H1 (cell line): Measurements from ENCODE around the gene TEK. TPM values are rescaled to one million over a fixed set of nuclear protein-coding genes. Genes with fewer than 3 reads are reported as not detected.

Experiments
- BCL11A ChIP-seq, 2 experiments: IDR thresholded peaks; one replicate each; pipeline ENCODE4 v1.6.1; 2011; ENCODE audit warnings: low read depth in 2 of 2, low read length in 2 of 2, mild to moderate bottlenecking in 2 of 2
- CHD7 ChIP-seq: fragments of 300-600 bp; sonication (generic); IDR thresholded peaks from 2 replicates; pipeline ENCODE4 v1.7.1; 2012; ENCODE audit warnings: low read length, moderate library complexity, mild to moderate bottlenecking, inconsistent platforms; ENCODE audit not compliant: insufficient replicate concordance
- TAF7 ChIP-seq: optimal IDR thresholded peaks from 2 replicates; pipeline ENCODE3; 2011; ENCODE audit warnings: low read depth, mild to moderate bottlenecking, inconsistent platforms, low read length, moderate library complexity, borderline replicate concordance
- polyA plus RNA-seq, 7 experiments: library from polyadenylated mRNA; depleted of rRNA in 3 of 7; stranded (reverse) in 5 of 7; unstranded in 2 of 7; fragments of >200 nt in 5 of 7; fragments of 200-250 nt in 2 of 7; gene quantifications; 1 replicate in 5 of 7; 2 replicates in 1 of 7; 4 replicates in 1 of 7; pipeline versions ENCODE4 v1.2.1 to v1.2.3, GENCODE V29; 2011 to 2013; ENCODE audit warnings: missing spikeins in 2 of 7, mixed read lengths in 2 of 7
- total RNA-seq: library from RNA; stranded (reverse); fragmentation: NEBNext Ultra II Directional; extraction: Animal tissue kit (Norgen Biotek cat#: 25700); gene quantifications from 2 replicates; pipeline ENCODE4 v1.2.1, GENCODE V29; 2021

The TEK gene
- total and polyA plus RNA-seq, 2 of the 8 experiments (the other 6 are each of a cell fraction or from before 2014, with no cell fraction given) = 11.0 to 35.8 TPM

- no peak for TF ChIP-seq BCL11A (IDR thresholded peaks at IDR 0.05; ENCODE audit: low read depth in 2 of 2, low read length in 2 of 2)
- no peak for TF ChIP-seq TAF7
- no peak for TF ChIP-seq CHD7
Observed at GRCh38 chr9:27160636-27161035, 51.6 kb downstream of the TEK start (continued).
